Measurements from ENCODE around the gene FLT1.

FLT1 gene

GRCh38 chr13:28271056-28271840 is 223.7 kb downstream of the FLT1 start:
- no peaks in the 10 kb centered on the region for H3K79me2 ChIP-seq (ENCODE audit: insufficient read depth, low read depth)
- no peaks in the 10 kb centered on the region for H3K27me3 ChIP-seq (ENCODE audit: insufficient read depth, low read depth)
- no peaks in the 10 kb centered on the region for H4K20me1 ChIP-seq (ENCODE audit: insufficient read depth)
- H3K4me2 ChIP-seq = no peak overlapping the region
- no peak overlapping the region for H3K27ac ChIP-seq
- no peak for TF ChIP-seq CTCF (conservative IDR thresholded peaks at IDR 0.05; ENCODE audit: low read depth, low read length)
- H3K9ac ChIP-seq = no peak overlapping the region
- peaks cover 28% of the 10 kb centered on the region for H3K4me1 ChIP-seq (ENCODE audit: low read depth, poor library complexity, severe bottlenecking)
- H2AFZ ChIP-seq (ENCODE audit: low read depth) = no peak overlapping the region
- H3K36me3 ChIP-seq (ENCODE audit: insufficient read depth) = no peaks in the 10 kb centered on the region
- no peak overlapping the region for H3K4me3 ChIP-seq (IDR thresholded peaks at IDR 0.05; ENCODE audit: insufficient read depth, low read depth, low read length)

GRCh38 chr13:28268800-28269223 is 226.1 kb downstream of the FLT1 start:
- H2AFZ ChIP-seq (ENCODE audit: low read depth) = no peak overlapping the region
- TF ChIP-seq CTCF (conservative IDR thresholded peaks at IDR 0.05; ENCODE audit: low read depth, low read length) = no peak
- H3K4me3 ChIP-seq (IDR thresholded peaks at IDR 0.05; ENCODE audit: insufficient read depth, low read depth, low read length) = no peak overlapping the region
- no peaks in the 10 kb centered on the region for H3K27me3 ChIP-seq (ENCODE audit: insufficient read depth, low read depth)
- peaks cover 28% of the 10 kb centered on the region for H3K4me1 ChIP-seq (ENCODE audit: low read depth, poor library complexity, severe bottlenecking)
- H4K20me1 ChIP-seq (ENCODE audit: insufficient read depth) = no peaks in the 10 kb centered on the region
- H3K27ac ChIP-seq = peak overlapping the region; percentile 24; the same call in 1 of the 2 replicates
- H3K36me3 ChIP-seq (ENCODE audit: insufficient read depth) = no peaks in the 10 kb centered on the region
- no peaks in the 10 kb centered on the region for H3K79me2 ChIP-seq (ENCODE audit: insufficient read depth, low read depth)
- H3K9ac ChIP-seq = no peak overlapping the region
- peak overlapping the region; percentile 53 for H3K4me2 ChIP-seq

DNA sequence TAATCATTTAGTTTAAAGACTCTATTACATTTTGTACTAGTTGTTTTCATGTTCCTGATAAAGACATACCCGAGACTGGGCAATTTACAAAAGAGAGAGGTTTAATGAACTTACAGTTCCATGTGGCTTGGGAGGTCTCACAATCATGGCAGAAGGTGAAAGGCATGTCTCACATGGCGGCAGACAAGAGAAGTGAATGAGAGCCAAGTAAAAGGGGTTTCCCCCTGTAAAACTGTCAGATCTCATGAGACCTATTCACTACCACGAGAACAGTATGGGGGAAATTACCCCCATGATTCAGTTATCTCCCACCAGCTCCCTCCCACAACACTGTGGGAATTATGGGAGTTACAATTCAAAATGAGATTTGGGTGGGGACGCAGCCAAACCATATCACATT is 227.4 kb downstream of the FLT1 start:
- no peak overlapping the region for H3K9ac ChIP-seq
- no peaks in the 10 kb centered on the region for H3K36me3 ChIP-seq (ENCODE audit: insufficient read depth)
- H3K4me3 ChIP-seq (IDR thresholded peaks at IDR 0.05; ENCODE audit: insufficient read depth, low read depth, low read length) = no peak overlapping the region
- peaks cover 28% of the 10 kb centered on the region for H3K4me1 ChIP-seq (ENCODE audit: low read depth, poor library complexity, severe bottlenecking)
- no peaks in the 10 kb centered on the region for H3K27me3 ChIP-seq (ENCODE audit: insufficient read depth, low read depth)
- no peaks in the 10 kb centered on the region for H4K20me1 ChIP-seq (ENCODE audit: insufficient read depth)
- no peak overlapping the region for H3K27ac ChIP-seq
- no peak overlapping the region for H2AFZ ChIP-seq (ENCODE audit: low read depth)
- H3K79me2 ChIP-seq (ENCODE audit: insufficient read depth, low read depth) = no peaks in the 10 kb centered on the region
- TF ChIP-seq CTCF (conservative IDR thresholded peaks at IDR 0.05; ENCODE audit: low read depth, low read length) = no peak
- no peak overlapping the region for H3K4me2 ChIP-seq

GRCh38 chr13:28258417-28258816 is 236.5 kb downstream of the FLT1 start:
- no peaks in the 10 kb centered on the region for H3K79me2 ChIP-seq (ENCODE audit: insufficient read depth, low read depth)
- H3K4me2 ChIP-seq = no peak overlapping the region
- no peak overlapping the region for H2AFZ ChIP-seq (ENCODE audit: low read depth)
- H4K20me1 ChIP-seq (ENCODE audit: insufficient read depth) = no peaks in the 10 kb centered on the region
- H3K27me3 ChIP-seq (ENCODE audit: insufficient read depth, low read depth) = no peaks in the 10 kb centered on the region
- no peak overlapping the region for H3K9ac ChIP-seq
- no peaks in the 10 kb centered on the region for H3K4me1 ChIP-seq (ENCODE audit: low read depth, poor library complexity, severe bottlenecking)
- no peak overlapping the region for H3K27ac ChIP-seq
- no peak overlapping the region for H3K4me3 ChIP-seq (IDR thresholded peaks at IDR 0.05; ENCODE audit: insufficient read depth, low read depth, low read length)
- TF ChIP-seq CTCF (conservative IDR thresholded peaks at IDR 0.05; ENCODE audit: low read depth, low read length) = no peak
- no peaks in the 10 kb centered on the region for H3K36me3 ChIP-seq (ENCODE audit: insufficient read depth)
